CD4-positive, alpha-beta T cell treated with Interleukin-10 for 1 hour (primary cell): ENCODE results near the gene TRPM1.
"Not testable (repeated sequence)": the region's sequence is repeated elsewhere in the genome, so short reads cannot be mapped to it uniquely, and the experiment has no call there.

Experiments
- DNase-seq: peaks from one replicate; pipeline ENCODE4 v3.0.0-alpha.2; 2020

Gene TRPM1

GRCh38 chr15:31116423-31117030 is 15.0 kb upstream of the TRPM1 start:
- no peak for DNase-seq

- DNase-seq = no peak
Measured at GRCh38 chr15:31111091-31111647, 9.6 kb upstream of the TRPM1 start.

GRCh38 chr15:31108836-31109235 is 7.3 kb upstream of the TRPM1 start:
- DNase-seq = no peak

GRCh38 chr15:31106495-31107300 is 5.2 kb upstream of the TRPM1 start:
- DNase-seq = no peak

GRCh38 chr15:31104003-31104402 is 2.5 kb upstream of the TRPM1 start:
- no peak for DNase-seq

GRCh38 chr15:31102374-31103342 is 1.1 kb upstream of the TRPM1 start:
- no peak for DNase-seq

- no peak for DNase-seq
Measured at GRCh38 chr15:31102039-31102321, 455 bp upstream of the TRPM1 start.

GRCh38 chr15:31100738-31101137 is 787 bp downstream of the TRPM1 start:
- no peak for DNase-seq

- no peak for DNase-seq
Measured at GRCh38 chr15:31098953-31099740, 2.4 kb downstream of the TRPM1 start.

- DNase-seq = no peak
Measured at GRCh38 chr15:31098491-31098917, 3.0 kb downstream of the TRPM1 start.

GRCh38 chr15:31096563-31096962 is 5.0 kb downstream of the TRPM1 start:
- no peak for DNase-seq

GRCh38 chr15:31091481-31091880 is 10.0 kb downstream of the TRPM1 start:
- DNase-seq = no peak

- no peak for DNase-seq
Measured at GRCh38 chr15:31090766-31091165, 10.8 kb downstream of the TRPM1 start.

GRCh38 chr15:31089368-31090047 is 12.0 kb downstream of the TRPM1 start:
- DNase-seq = no peak

GRCh38 chr15:31088672-31089367 is 12.7 kb downstream of the TRPM1 start:
- DNase-seq = no peak

GRCh38 chr15:31088041-31088440 is 13.5 kb downstream of the TRPM1 start:
- DNase-seq = not testable (repeated sequence)

- DNase-seq = no peak
Measured at GRCh38 chr15:31086344-31086743, 15.2 kb downstream of the TRPM1 start.

- DNase-seq = no peak
Measured at GRCh38 chr15:31085359-31085758, 16.2 kb downstream of the TRPM1 start.

GRCh38 chr15:31084176-31084575 is 17.3 kb downstream of the TRPM1 start:
- DNase-seq = no peak

- DNase-seq = no peak
Measured at GRCh38 chr15:31083370-31083780, 18.1 kb downstream of the TRPM1 start.

- no peak for DNase-seq
Measured at GRCh38 chr15:31082771-31083369, 18.7 kb downstream of the TRPM1 start.
